OCI-LY7 (cell line): ENCODE measurements around the gene SERTAD4. TPM values are rescaled to one million over a fixed set of nuclear protein-coding genes. Genes with fewer than 3 reads are reported as not detected.

Experiments
- BruUV-seq: library from RNA; stranded (reverse); fragments of 400-500 nt; replicated peaks from 2 replicates; lab custom pipeline; 2021; lab: Mats Ljungman, UMichigan
- CTCF ChIA-PET: fragments of 300-600 bp; sonication (Branson Sonifier 250); formaldehyde crosslinking; loops from one replicate; lab custom pipeline; 2022; ENCODE audit warnings: antibody characterized with exemption; ENCODE audit not compliant: unreplicated experiment; lab: Charles Lee
- POLR2A ChIA-PET: fragments of 300-600 bp; sonication (Branson Sonifier 250); formaldehyde crosslinking; loops from one replicate; lab custom pipeline; 2022; ENCODE audit warnings: antibody characterized with exemption; lab: Charles Lee
- DNase-seq: peaks from one replicate; pipeline ENCODE4 v3.0.0-alpha.2; 2015; ENCODE audit warnings: low spot score
- H2AFZ ChIP-seq: fragments of 200-600 bp; sonication (generic), shearing (Covaris generic); 2 replicates; pipeline ENCODE4 v1.6.1; 2014; ENCODE audit warnings: mild to moderate bottlenecking, antibody characterized with exemption, low read length, moderate library complexity
- H3K27ac ChIP-seq: fragments of 200-600 bp; sonication (generic); 2 replicates; pipeline ENCODE4 v1.5.1; 2014; ENCODE audit warnings: mixed run types, low read depth, mild to moderate bottlenecking, moderate library complexity, low read length, inconsistent platforms; ENCODE audit not compliant: poor library complexity, severe bottlenecking
- H3K36me3 ChIP-seq: fragments of 200-600 bp; sonication (generic); 2 replicates; pipeline ENCODE4 v1.6.1; 2014; ENCODE audit warnings: mild to moderate bottlenecking, antibody characterized with exemption, low read length, moderate library complexity, mixed read lengths; ENCODE audit not compliant: insufficient read depth
- H3K4me1 ChIP-seq: fragments of 200-600 bp; sonication (generic); 2 replicates; pipeline ENCODE4 v1.5.1; 2014; ENCODE audit warnings: mild to moderate bottlenecking, low read length; ENCODE audit not compliant: insufficient read depth, poor library complexity, severe bottlenecking
- H3K4me2 ChIP-seq: fragments of 200-600 bp; sonication (generic); 2 replicates; pipeline ENCODE4 v1.6.1; 2014; ENCODE audit warnings: mild to moderate bottlenecking, low read length
- H3K4me3 ChIP-seq: fragments of 200-600 bp; sonication (generic); 2 replicates; pipeline ENCODE4 v1.5.1; 2014; ENCODE audit warnings: mild to moderate bottlenecking, low read depth, low read length; ENCODE audit not compliant: poor library complexity, severe bottlenecking
- H3K79me2 ChIP-seq: fragments of 200-600 bp; sonication (generic); 2 replicates; pipeline ENCODE4 v1.6.1; 2016; ENCODE audit warnings: low read depth, mild to moderate bottlenecking, low read length, moderate library complexity, mixed read lengths; ENCODE audit not compliant: insufficient read depth
- H3K9me2 ChIP-seq: fragments of 200-600 bp; sonication (generic); 2 replicates; pipeline ENCODE4 v1.6.1; 2016; ENCODE audit warnings: mild to moderate bottlenecking, low read length, mixed read lengths; ENCODE audit not compliant: insufficient read depth
- H3K9me3 ChIP-seq: fragments of 200-600 bp; sonication (generic); 2 replicates; pipeline ENCODE4 v1.6.1; 2014; ENCODE audit warnings: mild to moderate bottlenecking, mixed run types, low read length, mixed read lengths
- H4K20me1 ChIP-seq: fragments of 200-600 bp; sonication (generic); 2 replicates; pipeline ENCODE4 v1.6.1; 2014; ENCODE audit warnings: mild to moderate bottlenecking, antibody characterized with exemption, low read length, moderate library complexity, mixed read lengths; ENCODE audit not compliant: insufficient read depth
- CTCF ChIP-seq: fragments of 200-600 bp; sonication (generic); conservative IDR thresholded peaks from 2 replicates; pipeline ENCODE4 v1.5.1; 2014; ENCODE audit warnings: mild to moderate bottlenecking, antibody characterized with exemption, low read length, moderate library complexity, mixed read lengths
- EZH2phosphoT487 ChIP-seq: fragments of 200-600 bp; sonication (generic); IDR thresholded peaks from 2 replicates; pipeline ENCODE4 v1.6.1; 2018; ENCODE audit warnings: low read depth, borderline replicate concordance, mild to moderate bottlenecking, mixed run types, antibody characterized with exemption, low read length, moderate library complexity, mixed read lengths
- intact Hi-C: fragments of 100-400 bp; cut with micrococcal nuclease; formaldehyde crosslinking; loops from one replicate; pipeline ENCODE4 v1.10.0; 2022; ENCODE audit not compliant: unreplicated experiment
- total RNA-seq, 2 experiments: library from RNA; depleted of rRNA in 1 of 2; stranded (reverse); fragments of >200 nt in 1 of 2; shearing (Covaris generic) in 1 of 2; gene quantifications; 2 replicates each; pipeline ENCODE4 v1.2.3, GENCODE V29; 2014 to 2022

Gene SERTAD4
- total RNA-seq, 2 experiments from 2014 or later, result not detected

- TF ChIP-seq CTCF (no peak), EZH2phosphoT487 (no peak)
- DNase-seq, result no peak
- BruUV-seq, result no TSS peak
- Histone ChIP-seq H3K36me3 (no peaks in the 10 kb centered on the region), H3K4me3 (no peak overlapping the region), H3K9me3 (no peaks in the 10 kb centered on the region), H4K20me1 (no peaks in the 10 kb centered on the region), H3K27ac (no peak overlapping the region), H3K79me2 (no peaks in the 10 kb centered on the region), H3K9me2 (no peaks in the 10 kb centered on the region), H3K4me1 (no peaks in the 10 kb centered on the region), H2AFZ (no peak overlapping the region), H3K4me2 (no peak overlapping the region)
- ChIA-PET POLR2A (interaction anchor here (0.7 kb wide), 1 partner anchor 213 kb away, joined by 3 read pairs; no protein-coding TSS in a partner anchor), CTCF (no interaction called here)
- intact Hi-C loops, result no loop called here
These were observed 62.6 kb downstream of the SERTAD4 start for GRCh38 chr1:210294999-210295745.

Other genes starting within 250 kb of the SERTAD4 start
- 5.2 and 5.4 TPM in 2 replicates for gene HHAT, start 96.1 kb downstream of the SERTAD4 start, total RNA-seq (2014; rRNA removed; shearing (Covaris generic))
- gene HHAT, start 96.1 kb downstream of the SERTAD4 start, total RNA-seq (2022), result 9.5 and 11.1 TPM in 2 replicates